Prostate gland (tissue), 2 donors: ENCODE measurements around the gene FGFR4. TPM values are rescaled to one million over a fixed set of nuclear protein-coding genes. Genes with fewer than 3 reads are reported as not detected.

ENCODE experiments used
- DNase-seq: peaks from one replicate; pipeline ENCODE4 v3.0.0-alpha.2; 2019; ENCODE audit warnings: low spot score
- H3K27ac ChIP-seq, 2 donors: fragments of 200-600 bp; sonication (generic); 2 replicates each; pipeline ENCODE4 v1.5.1; 2017 to 2019
- H3K27me3 ChIP-seq: fragments of 200-600 bp; sonication (generic); replicated peaks from 2 replicates; pipeline ENCODE4 v1.5.1; 2019; ENCODE audit not compliant: insufficient read depth
- H3K36me3 ChIP-seq, 2 donors: fragments of 200-600 bp; sonication (generic); 1 replicate in 1 of 2; 2 replicates in 1 of 2; pipeline versions ENCODE4 v1.5.1 to v1.8.1; 2017 to 2019
- H3K4me1 ChIP-seq: fragments of 200-600 bp; sonication (generic); replicated peaks from 2 replicates; pipeline ENCODE4 v1.5.1; 2019
- H3K4me3 ChIP-seq, 2 donors: fragments of 200-600 bp; sonication (generic); 2 replicates each; pipeline ENCODE4 v1.5.1; 2017 to 2019
- H3K9me3 ChIP-seq: fragments of 200-600 bp; sonication (generic); 2 replicates; pipeline ENCODE4 v1.5.1; 2017
- CTCF ChIP-seq, 4 experiments: fragments of 200-600 bp in 2 of 4; fragments of 450-650 bp in 2 of 4; sonication (generic) in 2 of 4; IDR thresholded peaks; 1 replicate in 3 of 4; 2 replicates in 1 of 4; pipeline ENCODE4 v1.5.1; 2016 to 2019; ENCODE audit warnings: antibody characterized with exemption in 4 of 4, mild to moderate bottlenecking in 2 of 4, moderate library complexity in 2 of 4
- POLR2A ChIP-seq: fragments of 450-650 bp; IDR thresholded peaks from one replicate; pipeline ENCODE4 v1.6.1; 2016; ENCODE audit warnings: antibody characterized with exemption, mild to moderate bottlenecking
- POLR2AphosphoS5 ChIP-seq: sonication (generic); formaldehyde crosslinking; IDR thresholded peaks from one replicate; pipeline ENCODE4 v1.6.1; 2017; ENCODE audit warnings: antibody characterized with exemption
- WGBS: methylation state at CpG from one replicate; pipeline ENCODE4 v1.1.5; 2018; 5-methylcytosine and 5-hydroxymethylcytosine counted together
- intact Hi-C: fragments of 100-400 bp; cut with DNase I; formaldehyde crosslinking; loops from one replicate; pipeline ENCODE4 v1.14.2; 2022
- total RNA-seq, 2 donors: library from RNA; depleted of rRNA; stranded (reverse); fragments of >200 nt; gene quantifications; one replicate each; pipeline ENCODE4 v1.1.0, GENCODE V29; 2016

The FGFR4 gene
- total RNA-seq, 2 donors from 2014 or later: 2.2 to 7.1 TPM

DNA sequence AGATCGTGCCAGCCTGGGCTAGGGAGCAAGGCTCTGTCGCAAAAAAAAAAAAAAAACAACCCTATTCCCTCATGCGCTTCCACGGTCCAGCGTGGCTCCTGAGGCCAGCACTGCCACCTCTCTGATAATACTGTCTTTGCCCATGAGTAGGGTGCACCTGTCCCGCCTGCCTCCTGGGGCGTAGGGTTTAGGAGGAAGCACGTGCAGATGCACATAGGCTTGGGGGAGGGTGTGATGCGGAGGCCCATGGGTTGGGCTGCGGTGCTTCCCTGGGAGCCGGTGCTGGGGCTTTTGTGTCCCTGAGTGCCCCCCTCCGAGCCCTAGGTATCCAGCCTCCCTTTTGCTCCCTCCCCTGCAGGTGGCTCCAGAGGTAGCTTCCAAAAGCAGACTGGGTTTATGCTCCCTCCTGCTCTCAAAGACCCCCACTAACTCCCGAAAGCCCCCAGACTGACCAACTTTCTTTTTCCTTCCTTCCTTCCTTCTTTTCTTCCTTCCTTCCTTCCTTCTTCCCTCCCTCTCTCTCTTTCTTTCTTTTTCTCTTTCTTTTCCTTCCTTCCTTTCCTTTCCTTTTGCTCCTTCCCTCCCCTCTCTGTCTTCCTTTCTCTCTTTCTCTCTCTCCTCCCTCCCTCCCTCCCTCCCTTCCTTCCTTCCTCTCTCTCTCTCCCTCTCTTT lies 12.8 kb downstream of the FGFR4 start:
- WGBS: 76% methylated on average over 12 of the region's 13 CpGs
- Histone ChIP-seq H3K27ac (no peak overlapping the region), H3K4me1 (no peaks in the 10 kb centered on the region)

DNA sequence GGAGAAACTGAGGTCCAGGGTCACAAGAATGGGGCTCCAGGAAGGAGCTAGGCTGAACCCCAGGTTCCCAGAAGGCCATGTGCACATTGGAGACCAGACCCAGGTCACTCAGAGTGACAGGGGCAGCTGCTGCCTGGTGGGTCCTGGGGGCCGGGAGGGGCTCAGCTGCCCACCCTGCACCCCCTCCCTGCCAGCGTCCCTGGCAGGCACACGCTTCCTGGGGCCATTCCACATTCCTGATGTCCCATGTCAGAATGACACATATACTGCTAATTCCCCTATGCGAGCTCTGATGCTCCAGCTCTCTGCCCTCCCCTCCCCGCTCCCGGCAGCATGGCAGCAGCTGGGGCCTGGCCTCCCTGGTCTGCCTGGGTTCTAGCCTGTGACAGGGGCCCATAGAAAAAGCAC lies 14.0 kb downstream of the FGFR4 start:
- H3K27me3 ChIP-seq: peaks cover 2% of the 10 kb centered on the region
- H3K27ac ChIP-seq: no peak overlapping the region
- 46% methylated on average over 6 of the region's 6 CpGs for WGBS
- no peaks in the 10 kb centered on the region for H3K9me3 ChIP-seq
- TF ChIP-seq CTCF (IDR thresholded peaks at IDR 0.05) (no peak), POLR2AphosphoS5 (no peak), POLR2A (no peak)
- no peaks in the 10 kb centered on the region for H3K4me1 ChIP-seq
- no peak overlapping the region for H3K4me3 ChIP-seq
- H3K36me3 ChIP-seq: no peaks in the 10 kb centered on the region
- DNase-seq: no peak
- intact Hi-C loops: no loop called here

More for the DNA sequence above, 12.8 kb downstream of the FGFR4 start:
- H3K27me3 ChIP-seq: peaks cover 2% of the 10 kb centered on the region
- no peak for DNase-seq
- H3K4me3 ChIP-seq: no peak overlapping the region
- no peaks in the 10 kb centered on the region for H3K9me3 ChIP-seq
- intact Hi-C loops: no loop called here
- no peaks in the 10 kb centered on the region for H3K36me3 ChIP-seq
- TF ChIP-seq POLR2AphosphoS5 (no peak), CTCF (IDR thresholded peaks at IDR 0.05) (no peak), POLR2A (no peak)

- no peak overlapping the region for H3K27ac ChIP-seq
- DNase-seq: no peak
- 50% methylated on average over 9 of the region's 9 CpGs for WGBS
- no peaks in the 10 kb centered on the region for H3K4me1 ChIP-seq
- H3K4me3 ChIP-seq: no peak overlapping the region
- H3K36me3 ChIP-seq: no peaks in the 10 kb centered on the region
- TF ChIP-seq POLR2AphosphoS5: no peak
- TF ChIP-seq CTCF (IDR thresholded peaks at IDR 0.05): no peak
- TF ChIP-seq POLR2A: no peak
- intact Hi-C loops: no loop called here
- no peaks in the 10 kb centered on the region for H3K9me3 ChIP-seq
- H3K27me3 ChIP-seq: peaks cover 2% of the 10 kb centered on the region
These were observed 17.0 kb downstream of the FGFR4 start for GRCh38 chr5:177103523-177104253.

- Histone ChIP-seq H3K36me3 (no peaks in the 10 kb centered on the region), H3K4me1 (no peaks in the 10 kb centered on the region), H3K27ac (no peak overlapping the region), H3K4me3 (no peak overlapping the region), H3K9me3 (no peaks in the 10 kb centered on the region), H3K27me3 (peaks cover 2% of the 10 kb centered on the region)
- WGBS: 75% methylated on average over 24 of the region's 24 CpGs
- DNase-seq: no peak
- intact Hi-C loops: no loop called here
- no peak for TF ChIP-seq POLR2A
These were observed 19.2 kb downstream of the FGFR4 start for GRCh38 chr5:177105691-177106476.

- Histone ChIP-seq H3K4me1 (no peaks in the 10 kb centered on the region), H3K9me3 (no peaks in the 10 kb centered on the region), H3K27ac (no peak overlapping the region), H3K36me3 (no peaks in the 10 kb centered on the region), H3K27me3 (peaks cover 2% of the 10 kb centered on the region), H3K4me3 (no peak overlapping the region)
- DNase-seq: no peak
- intact Hi-C loops: no loop called here
- WGBS: 70% methylated on average over 4 of the region's 4 CpGs
- no peak for TF ChIP-seq POLR2AphosphoS5
- TF ChIP-seq CTCF (IDR thresholded peaks at IDR 0.05): no peak
- TF ChIP-seq POLR2A: no peak
These were observed 20.4 kb downstream of the FGFR4 start for GRCh38 chr5:177107159-177107558.
